B cell (primary cell): ENCODE data around the gene GJE1. TPM values are rescaled to one million over a fixed set of nuclear protein-coding genes. Genes with fewer than 3 reads are reported as not detected.

ENCODE experiments used
- ATAC-seq: fragments of 200-7000 bp; cut with Tn5 transposase; one replicate; pipeline ENCODE4 v1.10.0; 2021; ENCODE audit warnings: low read depth, mild to moderate bottlenecking, moderate number of reproducible peaks, moderate library complexity
- CTCF ChIA-PET: fragments of 350-600 bp; sonication (Branson Sonifier 250); formaldehyde crosslinking; loops from one replicate; lab custom pipeline; 2021; ENCODE audit warnings: antibody characterized with exemption, inconsistent platforms; lab: Charles Lee
- POLR2A ChIA-PET: fragments of 350-600 bp; sonication (Branson Sonifier 250); formaldehyde crosslinking; loops from one replicate; lab custom pipeline; 2021; ENCODE audit warnings: antibody characterized with exemption; lab: Charles Lee
- DNase-seq: peaks from one replicate; pipeline ENCODE4 v3.0.0; 2013
- H2AFZ ChIP-seq: 2 replicates; pipeline ENCODE4 v1.6.1; 2012; ENCODE audit warnings: mild to moderate bottlenecking, low read depth, low read length; ENCODE audit not compliant: insufficient read depth, poor library complexity, severe bottlenecking
- H3K27ac ChIP-seq, 2 donors: 1 replicate in 1 of 2; 2 replicates in 1 of 2; pipeline ENCODE4 v1.5.1; 2012 to 2013; ENCODE audit warnings: low read length in 2 of 2, mild to moderate bottlenecking in 2 of 2, moderate library complexity in 1 of 2
- H3K27me3 ChIP-seq, 4 experiments: fragments of 200-600 bp in 1 of 4; sonication (generic) in 1 of 4; replicated peaks in 1 of 4; 1 replicate in 2 of 4; 2 replicates in 2 of 4; pipeline versions ENCODE4 v1.6.1 to v1.7.0; 2013 to 2016; ENCODE audit warnings: low read length in 3 of 4, mild to moderate bottlenecking in 2 of 4, mixed read lengths in 1 of 4, moderate library complexity in 1 of 4; ENCODE audit not compliant: insufficient read depth in 4 of 4, control insufficient read depth in 3 of 4; ENCODE audit errors: control extremely low read depth in 1 of 4
- H3K36me3 ChIP-seq, 2 experiments: replicated peaks in 1 of 2; 1 replicate in 1 of 2; 2 replicates in 1 of 2; pipeline versions ENCODE4 v1.6.1 to v1.7.1; 2013; ENCODE audit warnings: low read length in 1 of 2; ENCODE audit not compliant: insufficient read depth in 2 of 2, control insufficient read depth in 1 of 2; ENCODE audit errors: control extremely low read depth in 1 of 2, extremely low read depth in 1 of 2
- H3K4me1 ChIP-seq, 2 donors: fragments of 200-600 bp in 1 of 2; sonication (generic) in 1 of 2; 1 replicate in 1 of 2; 2 replicates in 1 of 2; pipeline versions ENCODE4 v1.5.1 to v1.6.1; 2013 to 2017; ENCODE audit warnings: low read length in 2 of 2; ENCODE audit not compliant: control insufficient read depth in 2 of 2, insufficient read depth in 2 of 2
- H3K4me2 ChIP-seq: replicated peaks from 2 replicates; pipeline ENCODE3; 2012; ENCODE audit warnings: mild to moderate bottlenecking, low read depth, low read length; ENCODE audit not compliant: poor library complexity, severe bottlenecking
- H3K4me3 ChIP-seq, 5 experiments: fragments of 200-600 bp in 1 of 5; sonication (generic) in 1 of 5; 1 replicate in 3 of 5; 2 replicates in 2 of 5; pipeline versions ENCODE4 v1.5.1 to v1.7.0; 2011 to 2016; ENCODE audit warnings: low read length in 4 of 5, mild to moderate bottlenecking in 4 of 5, low read depth in 2 of 5, control low read depth in 1 of 5, moderate library complexity in 1 of 5; ENCODE audit not compliant: insufficient read depth in 1 of 5; ENCODE audit errors: control extremely low read depth in 1 of 5, extremely low read depth in 1 of 5
- H3K79me2 ChIP-seq: fragments of 200-600 bp; sonication (generic); one replicate; pipeline ENCODE4 v1.6.0; 2016; ENCODE audit warnings: low read length; ENCODE audit not compliant: control insufficient read depth, insufficient read depth
- H3K9ac ChIP-seq: fragments of 200-600 bp; sonication (generic); 2 replicates; pipeline ENCODE4 v1.6.1; 2017; ENCODE audit warnings: mild to moderate bottlenecking, low read length, moderate library complexity
- H3K9me3 ChIP-seq, 3 donors: one replicate each; pipeline versions ENCODE4 v1.6.1 to v1.7.1; 2013; ENCODE audit warnings: low read length in 2 of 3; ENCODE audit not compliant: control insufficient read depth in 2 of 3, insufficient read depth in 1 of 3; ENCODE audit errors: control extremely low read depth in 1 of 3
- H4K20me1 ChIP-seq: 2 replicates; pipeline ENCODE4 v1.6.0; 2012; ENCODE audit warnings: mild to moderate bottlenecking, low read length; ENCODE audit not compliant: insufficient read depth, control insufficient read depth, poor library complexity, severe bottlenecking
- H3K27ac Mint-ChIP-seq: one replicate; pipeline ENCODE4 v1.8.0; 2021; ENCODE audit warnings: mixed read lengths
- H3K27me3 Mint-ChIP-seq: one replicate; pipeline ENCODE4 v1.8.0; 2021; ENCODE audit warnings: mixed read lengths
- H3K4me1 Mint-ChIP-seq: one replicate; pipeline ENCODE4 v1.8.0; 2021; ENCODE audit warnings: mixed read lengths
- H3K4me3 Mint-ChIP-seq: one replicate; pipeline ENCODE4 v1.8.0; 2021; ENCODE audit warnings: mixed read lengths
- H3K9me3 Mint-ChIP-seq: one replicate; pipeline ENCODE4 v1.8.0; 2022; ENCODE audit warnings: mixed read lengths; ENCODE audit not compliant: insufficient read depth
- EZH2 ChIP-seq: IDR thresholded peaks from 2 replicates; pipeline ENCODE4 v1.6.1; 2012; ENCODE audit warnings: borderline replicate concordance, low read depth, mild to moderate bottlenecking, moderate library complexity, low read length; ENCODE audit not compliant: insufficient read depth, poor library complexity, severe bottlenecking
- WGBS: methylation state at CpG from one replicate; pipeline ENCODE4 v1.1.5; 2013; ENCODE audit warnings: missing lambda C conversion rate; ENCODE audit not compliant: insufficient coverage; 5-methylcytosine and 5-hydroxymethylcytosine counted together
- intact Hi-C: fragments of 100-400 bp; cut with micrococcal nuclease; formaldehyde crosslinking; loops from one replicate; pipeline ENCODE4 v1.10.0; 2022
- polyA minus RNA-seq: library from RNA; depleted of rRNA, polyadenylated mRNA; stranded (reverse); fragments of >200 nt; gene quantifications from 2 replicates; pipeline ENCODE4 v1.2.3, GENCODE V29; 2012
- polyA plus RNA-seq: library from polyadenylated mRNA; depleted of rRNA; stranded (reverse); fragments of >200 nt; gene quantifications from 2 replicates; pipeline ENCODE4 v1.2.3, GENCODE V29; 2012
- total RNA-seq, 2 donors: library from RNA; stranded (reverse); fragments of 120-200 nt in 1 of 2; gene quantifications; 1 replicate in 1 of 2; 2 replicates in 1 of 2; pipeline versions ENCODE4 v1.2.3 to v1.2.4, GENCODE V29; 2013 to 2022
- TF ChIP-seq, protein P1 (sequence below): fragments of 200-600 bp; IDR thresholded peaks from one replicate; pipeline ENCODE4 v1.8.0; 2022; ENCODE audit warnings: antibody characterized with exemption, mild to moderate bottlenecking

The GJE1 gene, protein sequence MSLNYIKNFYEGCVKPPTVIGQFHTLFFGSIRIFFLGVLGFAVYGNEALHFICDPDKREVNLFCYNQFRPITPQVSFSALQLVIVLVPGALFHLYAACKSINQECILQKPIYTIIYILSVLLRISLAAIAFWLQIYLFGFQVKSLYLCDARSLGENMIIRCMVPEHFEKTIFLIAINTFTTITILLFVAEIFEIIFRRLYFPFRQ
- total RNA-seq (not detected in 2 replicates), polyA plus RNA-seq (not detected in 2 replicates), polyA minus RNA-seq (not detected in 2 replicates)
- total RNA-seq (2013), result not detected

DNA sequence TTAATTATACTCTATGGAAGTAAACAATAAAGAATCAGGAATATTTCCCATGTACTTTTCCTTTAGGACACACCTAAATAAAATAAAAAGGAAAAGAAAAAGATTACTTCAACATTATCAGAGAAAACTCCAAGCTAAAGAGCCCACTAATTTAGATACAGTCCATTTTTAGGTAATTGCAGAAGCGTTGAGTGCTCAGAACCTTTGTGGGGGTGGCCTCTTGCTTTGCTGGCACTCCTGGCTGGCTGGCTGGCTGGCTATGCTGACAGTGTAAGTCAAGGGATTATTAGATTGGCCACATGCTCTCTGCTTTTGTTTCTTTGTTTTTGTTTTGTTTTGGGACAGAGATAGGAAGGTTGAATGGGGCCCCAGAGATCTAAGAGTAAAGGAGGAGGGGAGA is at the start of gene GJE1:
GJE1 (plus strand) TSS at position 301 of the 400 bp plus-strand sequence. CDS start 234 bp downstream, outside the sequence.
- TF ChIP-seq, protein P1, sequence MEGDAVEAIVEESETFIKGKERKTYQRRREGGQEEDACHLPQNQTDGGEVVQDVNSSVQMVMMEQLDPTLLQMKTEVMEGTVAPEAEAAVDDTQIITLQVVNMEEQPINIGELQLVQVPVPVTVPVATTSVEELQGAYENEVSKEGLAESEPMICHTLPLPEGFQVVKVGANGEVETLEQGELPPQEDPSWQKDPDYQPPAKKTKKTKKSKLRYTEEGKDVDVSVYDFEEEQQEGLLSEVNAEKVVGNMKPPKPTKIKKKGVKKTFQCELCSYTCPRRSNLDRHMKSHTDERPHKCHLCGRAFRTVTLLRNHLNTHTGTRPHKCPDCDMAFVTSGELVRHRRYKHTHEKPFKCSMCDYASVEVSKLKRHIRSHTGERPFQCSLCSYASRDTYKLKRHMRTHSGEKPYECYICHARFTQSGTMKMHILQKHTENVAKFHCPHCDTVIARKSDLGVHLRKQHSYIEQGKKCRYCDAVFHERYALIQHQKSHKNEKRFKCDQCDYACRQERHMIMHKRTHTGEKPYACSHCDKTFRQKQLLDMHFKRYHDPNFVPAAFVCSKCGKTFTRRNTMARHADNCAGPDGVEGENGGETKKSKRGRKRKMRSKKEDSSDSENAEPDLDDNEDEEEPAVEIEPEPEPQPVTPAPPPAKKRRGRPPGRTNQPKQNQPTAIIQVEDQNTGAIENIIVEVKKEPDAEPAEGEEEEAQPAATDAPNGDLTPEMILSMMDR, result no peak
- TF ChIP-seq EZH2, result no peak

More for the DNA sequence above, at the start of gene GJE1:
- Histone ChIP-seq H3K4me1 (no peaks in the 10 kb centered on the region), H3K36me3 (no peaks in the 10 kb centered on the region), H2AFZ (no peak within 1 kb of the TSS), H3K27me3 (peaks cover 0 to 22% (median 3%) of the 10 kb centered on the region in 4 experiments), H3K9ac (no peak within 1 kb of the TSS), H3K9me3 (no peaks in the 10 kb centered on the region), H3K27ac (no peak within 1 kb of the TSS), H3K4me3 (no peak within 1 kb of the TSS), H4K20me1 (no peaks in the 10 kb centered on the region), H3K79me2 (no peaks in the 10 kb centered on the region), H3K4me2 (no peak within 1 kb of the TSS)
- ATAC-seq (no peak), DNase-seq (no peak)
- intact Hi-C loops, result no loop called here
- H3K9me3 Mint-ChIP-seq, result no peaks in the 10 kb centered on the region
- peaks cover 20% of the 10 kb centered on the region for H3K27me3 Mint-ChIP-seq
- CTCF ChIA-PET, result no interaction called here
- H3K27ac Mint-ChIP-seq, result no peak within 1 kb of the TSS
- H3K4me1 Mint-ChIP-seq, result no peaks in the 10 kb centered on the region
- POLR2A ChIA-PET, result no interaction called here
- H3K4me3 Mint-ChIP-seq, result no peak within 1 kb of the TSS
- 100% methylated on average over 1 of the region's 1 CpG for WGBS
